ENCODE data around the gene TP53RK. TPM values are rescaled to one million over a fixed set of nuclear protein-coding genes. Genes with fewer than 3 reads are reported as not detected.

The TP53RK gene
- total RNA-seq, 1 experiment from 2014 or later = 12.4 TPM

GRCh38 chr20:46648903-46649649 lies 40.2 kb downstream of the TP53RK start (continued):
- TF ChIP-seq ZBTB43 (CRISPR knock-in tag; IDR thresholded peaks at IDR 0.05) = no peak

GRCh38 chr20:46647469-46647868 lies 41.8 kb downstream of the TP53RK start:
- H3K27ac Mint-ChIP-seq = no peak overlapping the region
- DNase-seq (ENCODE audit: low spot score) (no peak), ATAC-seq (no peak)
- H3K9me3 Mint-ChIP-seq = peaks cover 4% of the 10 kb centered on the region; the same call in 1 of the 2 replicates
- TF ChIP-seq NFE2L1 (CRISPR knock-in tag; IDR thresholded peaks at IDR 0.05) (no peak), CBFB (CRISPR knock-in tag; IDR thresholded peaks at IDR 0.05; ENCODE audit: low read depth) (no peak), USF1 (CRISPR knock-in tag; IDR thresholded peaks at IDR 0.05) (no peak), NFATC4 (CRISPR knock-in tag; IDR thresholded peaks at IDR 0.05) (no peak), USF2 (CRISPR knock-in tag; IDR thresholded peaks at IDR 0.05) (no peak), FOXP4 (CRISPR knock-in tag; IDR thresholded peaks at IDR 0.05) (no peak), CDX4 (CRISPR knock-in tag; IDR thresholded peaks at IDR 0.05; ENCODE audit: borderline replicate concordance) (no peak), CTCF (IDR thresholded peaks at IDR 0.05) (no peak), KAT7 (CRISPR knock-in tag; IDR thresholded peaks at IDR 0.05; ENCODE audit: borderline replicate concordance) (no peak), MAX (CRISPR knock-in tag; IDR thresholded peaks at IDR 0.05) (no peak), ZSCAN18 (CRISPR knock-in tag; IDR thresholded peaks at IDR 0.05) (no peak), PRDM15 (CRISPR knock-in tag; IDR thresholded peaks at IDR 0.05) (no peak)
- ChIA-PET CTCF (interaction anchor here (0.7 to 1.2 kb wide), 4 partner anchors 10 to 89 kb away, joined by 3 to 5 read pairs (median 4); no protein-coding TSS in a partner anchor), POLR2A (no interaction called here)
- H3K36me3 Mint-ChIP-seq = 0 out of 2 replicates have a peak, but pooled peaks cover 3% of the 10 kb centered on the region
- no peak overlapping the region for H3K4me3 Mint-ChIP-seq
- H3K4me1 Mint-ChIP-seq = 0 out of 2 replicates have a peak, but pooled peaks cover 3% of the 10 kb centered on the region
- peaks cover 32% of the 10 kb centered on the region for H3K27me3 Mint-ChIP-seq (ENCODE audit: low read depth)
